ENCODE data around the gene RSPH9.
A peak's percentile ranks its signal among the peaks of the same experiment; 100 is the strongest.

Gene RSPH9

DNA sequence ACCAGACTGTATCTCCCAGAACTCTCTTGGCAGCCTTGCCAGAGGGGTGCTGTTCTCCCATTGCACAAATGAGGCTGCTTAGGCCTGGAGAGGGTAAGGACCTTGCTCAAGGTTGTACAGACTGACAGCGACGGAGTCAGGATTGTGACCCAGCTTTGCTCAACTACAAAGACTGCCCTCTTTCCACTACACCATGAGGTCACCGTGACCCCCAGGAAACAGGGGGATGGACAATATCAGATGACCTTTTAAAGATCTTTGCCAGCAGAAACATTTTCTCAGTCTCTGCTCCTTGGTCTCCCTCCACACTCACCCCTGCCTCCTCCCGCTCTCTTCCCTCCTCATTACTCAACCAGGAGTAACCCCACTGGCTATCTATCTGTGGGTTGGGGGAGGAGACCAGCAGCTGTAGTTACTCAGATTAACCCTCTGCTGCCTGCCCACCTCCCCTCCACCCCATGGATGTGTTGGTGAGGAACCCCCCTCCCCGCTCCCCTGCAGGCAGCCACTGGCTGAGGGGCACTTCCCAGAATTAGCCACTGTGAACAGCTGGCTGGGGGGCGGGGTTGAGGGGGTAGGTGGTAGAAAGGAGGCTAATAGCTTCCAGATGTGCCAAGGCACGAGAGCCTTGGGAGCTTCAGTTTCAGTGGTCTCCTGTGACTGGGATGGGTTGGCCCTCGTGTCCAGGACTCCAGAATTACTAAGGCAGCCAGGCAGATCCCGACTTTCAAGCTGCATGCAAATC is 69.6 kb downstream of the RSPH9 start:
- peak; percentile 44 for DNase-seq

GRCh38 chr6:43715056-43715788 is 70.4 kb downstream of the RSPH9 start:
- DNase-seq = no peak

DNA sequence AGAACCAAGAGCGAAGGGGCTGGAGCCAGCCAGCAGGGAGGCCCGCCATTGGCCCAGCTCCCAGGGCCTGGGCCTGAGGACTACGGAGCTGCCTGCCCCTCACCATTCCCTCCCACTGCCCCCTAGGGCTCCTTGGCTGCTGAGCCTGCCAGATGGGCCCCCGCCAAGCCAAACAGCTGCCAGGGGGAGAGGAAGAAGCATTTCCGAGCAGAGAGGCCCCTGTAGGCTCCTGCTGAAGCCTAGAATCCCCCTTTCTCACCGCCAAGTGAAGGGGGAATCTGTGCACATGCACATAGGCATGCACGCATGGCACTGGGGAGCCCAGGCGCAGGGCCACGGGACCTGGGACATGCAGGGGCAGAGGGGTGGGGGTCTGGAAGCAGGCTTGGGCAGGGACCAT is 71.3 kb downstream of the RSPH9 start:
- no peak for DNase-seq

- no peak for DNase-seq
Observed at GRCh38 chr6:43717389-43717788, 72.6 kb downstream of the RSPH9 start.

DNA sequence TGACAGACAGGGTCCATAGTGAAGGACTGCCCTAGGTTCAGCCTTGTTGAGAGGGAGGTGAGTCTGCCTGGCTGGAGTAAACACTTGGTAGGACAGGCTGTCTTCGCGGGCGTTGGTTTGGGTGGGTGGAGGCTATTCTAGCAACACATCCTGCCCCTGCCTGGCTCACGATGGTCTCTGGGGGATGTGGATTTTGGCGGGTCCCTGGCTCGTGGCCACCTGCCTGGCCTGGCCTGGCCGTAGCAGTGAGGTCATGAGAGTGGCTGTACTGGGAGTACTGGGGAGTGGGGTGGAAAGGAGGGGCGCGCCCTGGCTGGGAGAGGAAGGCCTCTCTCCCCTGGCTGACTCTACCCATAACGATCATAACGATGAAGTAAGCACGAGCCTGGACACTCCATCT is 73.0 kb downstream of the RSPH9 start:
- no peak for DNase-seq

DNA sequence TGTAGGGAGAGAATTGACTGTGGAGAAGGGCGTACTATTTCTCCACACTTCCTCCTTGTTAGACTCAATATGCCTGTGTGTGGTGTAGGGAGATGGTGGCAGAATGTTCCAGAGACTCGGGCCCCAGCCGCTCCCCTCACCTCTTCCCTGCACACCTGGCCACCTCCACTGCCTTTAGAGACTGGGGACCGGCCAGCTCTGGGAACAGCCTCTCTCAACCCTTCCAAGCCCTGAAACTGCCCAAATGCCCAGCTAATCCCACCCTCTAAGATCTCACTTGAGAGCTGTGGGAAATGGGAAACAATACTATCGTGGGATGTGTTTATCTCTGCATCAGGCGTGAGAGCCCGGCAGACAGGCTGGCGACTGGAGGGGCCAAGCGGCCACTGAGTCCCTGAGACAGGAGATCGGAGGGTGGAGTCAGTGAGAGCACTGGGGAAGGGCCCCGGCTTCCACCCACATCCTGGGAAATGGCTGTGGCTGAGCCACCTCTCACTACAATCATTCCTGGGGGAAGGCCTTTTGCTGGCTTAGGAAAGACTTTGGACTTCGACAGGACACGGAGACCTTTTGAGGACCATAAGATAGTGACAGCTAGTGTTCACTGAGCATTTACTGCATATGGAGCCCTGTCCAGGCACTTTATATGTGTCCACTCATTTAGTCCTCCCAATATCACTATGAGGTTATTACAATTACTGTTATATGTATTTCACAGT is 73.7 kb downstream of the RSPH9 start:
- DNase-seq = no peak

- no peak for DNase-seq
Observed at GRCh38 chr6:43719511-43719910, 74.7 kb downstream of the RSPH9 start.

GRCh38 chr6:43720999-43721398 is 76.2 kb downstream of the RSPH9 start:
- DNase-seq = no peak
